ENCODE data around the gene CCNY. TPM values are rescaled to one million over a fixed set of nuclear protein-coding genes. Genes with fewer than 3 reads are reported as not detected.

Gene CCNY
- total RNA-seq, 2 donors from 2014 or later, result 31.6 to 54.0 TPM

DNA sequence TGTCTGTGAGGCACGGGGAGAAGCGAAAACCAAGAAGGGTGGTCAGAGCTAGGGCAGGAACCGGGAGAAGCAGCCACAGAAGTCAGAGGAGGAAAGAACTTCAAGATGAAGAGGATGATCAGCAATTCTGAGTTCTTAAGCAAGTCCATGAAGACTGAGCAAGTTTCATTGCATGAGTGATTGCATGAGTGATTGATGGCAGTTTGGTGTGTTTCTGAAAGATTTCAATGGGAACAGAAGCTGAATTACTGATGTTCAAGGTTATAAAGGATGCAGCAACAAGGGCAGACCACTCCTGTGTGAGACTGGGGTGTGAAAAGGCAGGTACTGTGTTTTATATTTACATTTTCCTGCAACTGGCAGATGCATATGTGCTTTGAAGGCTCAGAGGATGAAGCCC, 35.4 kb downstream of the CCNY start:
- DNase-seq (ENCODE audit: low spot score), result no peak
- TF ChIP-seq, protein P1, sequence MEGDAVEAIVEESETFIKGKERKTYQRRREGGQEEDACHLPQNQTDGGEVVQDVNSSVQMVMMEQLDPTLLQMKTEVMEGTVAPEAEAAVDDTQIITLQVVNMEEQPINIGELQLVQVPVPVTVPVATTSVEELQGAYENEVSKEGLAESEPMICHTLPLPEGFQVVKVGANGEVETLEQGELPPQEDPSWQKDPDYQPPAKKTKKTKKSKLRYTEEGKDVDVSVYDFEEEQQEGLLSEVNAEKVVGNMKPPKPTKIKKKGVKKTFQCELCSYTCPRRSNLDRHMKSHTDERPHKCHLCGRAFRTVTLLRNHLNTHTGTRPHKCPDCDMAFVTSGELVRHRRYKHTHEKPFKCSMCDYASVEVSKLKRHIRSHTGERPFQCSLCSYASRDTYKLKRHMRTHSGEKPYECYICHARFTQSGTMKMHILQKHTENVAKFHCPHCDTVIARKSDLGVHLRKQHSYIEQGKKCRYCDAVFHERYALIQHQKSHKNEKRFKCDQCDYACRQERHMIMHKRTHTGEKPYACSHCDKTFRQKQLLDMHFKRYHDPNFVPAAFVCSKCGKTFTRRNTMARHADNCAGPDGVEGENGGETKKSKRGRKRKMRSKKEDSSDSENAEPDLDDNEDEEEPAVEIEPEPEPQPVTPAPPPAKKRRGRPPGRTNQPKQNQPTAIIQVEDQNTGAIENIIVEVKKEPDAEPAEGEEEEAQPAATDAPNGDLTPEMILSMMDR (IDR thresholded peaks at IDR 0.05), result no peak
- TF ChIP-seq POLR2AphosphoS5 (IDR thresholded peaks at IDR 0.05) (no peak), POLR2A (IDR thresholded peaks at IDR 0.05) (no peak)
- Histone ChIP-seq H3K9me3 (no peaks in the 10 kb centered on the region), H3K27ac (no peak overlapping the region), H3K4me3 (no peak overlapping the region), H3K4me1 (replicated peaks) (peaks cover 3% of the 10 kb centered on the region), H3K27me3 (replicated peaks; ENCODE audit: insufficient read depth) (no peaks in the 10 kb centered on the region), H3K36me3 (no peaks in the 10 kb centered on the region)
- intact Hi-C loops (cut with DNase I), result no loop called here
- 97% methylated on average over 3 of the region's 3 CpGs for WGBS

DNA sequence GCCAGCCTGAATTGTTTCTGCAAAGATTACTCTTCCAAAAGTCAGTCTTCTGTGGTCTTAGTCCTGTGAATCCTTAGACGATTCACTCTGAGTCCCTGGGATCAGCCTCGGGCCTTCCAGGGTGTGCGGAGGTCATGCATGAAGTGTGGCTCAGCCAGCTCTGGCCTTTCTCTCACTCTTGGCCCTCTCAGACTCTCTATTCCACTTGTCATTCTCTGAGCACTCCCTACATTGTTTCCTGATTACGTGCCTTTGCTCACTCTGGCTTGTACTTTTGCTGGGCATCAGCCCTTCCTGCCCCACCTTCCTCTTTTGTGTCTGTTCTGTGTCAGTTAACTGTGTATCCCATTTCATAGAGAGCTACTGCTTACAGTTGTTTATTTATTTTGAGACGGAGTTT, 36.0 kb downstream of the CCNY start:
- peaks cover 3% of the 10 kb centered on the region for H3K4me1 ChIP-seq (replicated peaks)
- no peaks in the 10 kb centered on the region for H3K36me3 ChIP-seq
- H3K27me3 ChIP-seq (replicated peaks; ENCODE audit: insufficient read depth), result no peaks in the 10 kb centered on the region
- H3K27ac ChIP-seq, result no peak overlapping the region
- no peak for DNase-seq (ENCODE audit: low spot score)
- intact Hi-C loops (cut with DNase I), result no loop called here
- no peak for TF ChIP-seq POLR2A (IDR thresholded peaks at IDR 0.05)
- no peak for TF ChIP-seq POLR2AphosphoS5 (IDR thresholded peaks at IDR 0.05)
- TF ChIP-seq, protein P1 (IDR thresholded peaks at IDR 0.05), result no peak
- no peaks in the 10 kb centered on the region for H3K9me3 ChIP-seq
- 76% methylated on average over 5 of the region's 5 CpGs for WGBS
- no peak overlapping the region for H3K4me3 ChIP-seq

DNA sequence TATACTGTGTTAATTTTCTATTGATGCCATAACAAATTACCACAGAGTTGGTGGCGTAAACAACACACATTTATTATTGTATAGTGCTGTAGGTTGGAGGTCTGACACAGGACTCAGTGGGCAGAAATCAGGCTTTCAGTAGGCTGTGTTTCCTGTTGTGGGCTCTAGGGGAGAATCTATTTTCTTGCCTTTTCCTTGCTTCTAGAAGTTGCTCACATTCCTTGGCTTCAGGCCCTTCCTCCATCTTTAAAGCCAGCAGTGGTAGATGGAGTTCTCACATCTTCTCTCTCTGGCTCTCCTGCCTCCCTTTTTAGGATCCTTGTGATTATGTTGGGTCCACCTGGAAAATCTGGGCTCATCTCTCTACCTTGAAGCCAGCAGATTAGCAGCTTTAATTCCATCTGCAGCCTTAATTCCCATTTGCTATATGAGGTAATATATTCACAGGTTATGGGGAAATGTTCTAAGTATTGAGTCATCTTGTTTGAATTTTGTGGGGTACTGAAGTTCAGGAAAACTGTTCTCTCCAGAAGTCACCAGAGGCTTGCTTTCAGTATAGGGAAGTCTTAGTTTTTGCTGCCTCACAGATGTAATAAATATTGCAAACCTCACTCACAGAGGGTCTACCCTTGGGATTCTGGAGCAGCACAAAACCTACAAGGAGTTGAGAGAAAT, 38.9 kb downstream of the CCNY start:
- H3K4me3 ChIP-seq, result no peak overlapping the region
- no peaks in the 10 kb centered on the region for H3K4me1 ChIP-seq (replicated peaks)
- DNase-seq (ENCODE audit: low spot score), result no peak
- TF ChIP-seq POLR2AphosphoS5 (IDR thresholded peaks at IDR 0.05), result no peak
- no peak for TF ChIP-seq POLR2A (IDR thresholded peaks at IDR 0.05)
- TF ChIP-seq, protein P1 (IDR thresholded peaks at IDR 0.05), result no peak
- no peaks in the 10 kb centered on the region for H3K36me3 ChIP-seq
- intact Hi-C loops (cut with DNase I), result no loop called here
- no peaks in the 10 kb centered on the region for H3K9me3 ChIP-seq
- WGBS, result 97% methylated on average over 1 of the region's 1 CpG
- H3K27me3 ChIP-seq (replicated peaks; ENCODE audit: insufficient read depth), result no peaks in the 10 kb centered on the region
- no peak overlapping the region for H3K27ac ChIP-seq

DNA sequence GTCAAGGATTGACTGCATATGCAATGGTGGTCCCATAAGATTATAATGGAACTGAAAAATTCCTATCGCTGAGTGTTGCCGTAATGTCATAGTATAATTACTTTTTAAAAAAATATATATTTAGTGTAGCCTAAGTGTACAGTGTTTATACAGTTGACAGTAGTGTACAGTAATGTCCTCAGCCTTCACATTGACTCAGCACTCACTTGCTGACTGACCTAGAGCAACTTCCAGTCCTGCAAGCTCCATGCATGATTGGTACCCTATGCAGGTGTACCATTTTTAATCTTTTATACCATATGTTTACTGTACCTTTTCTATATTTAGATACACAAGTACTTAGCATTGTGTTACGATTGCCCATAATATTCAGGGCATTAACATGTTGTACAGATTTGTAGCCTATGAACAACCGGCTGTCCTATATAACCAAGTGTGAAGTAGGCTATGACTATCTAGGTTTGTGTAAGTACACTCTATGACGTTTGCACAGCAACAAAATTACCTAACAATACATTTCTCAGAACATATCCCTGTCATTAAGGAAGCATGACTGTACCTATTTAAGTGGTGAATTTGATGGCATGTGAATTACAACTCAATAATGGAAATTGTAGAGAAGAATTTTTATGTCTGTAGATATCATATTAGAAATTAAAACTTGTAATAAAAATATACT, 40.9 kb downstream of the CCNY start:
- WGBS, result 91% methylated on average over 5 of the region's 5 CpGs
- TF ChIP-seq POLR2AphosphoS5 (IDR thresholded peaks at IDR 0.05), result no peak
- TF ChIP-seq, protein P1 (IDR thresholded peaks at IDR 0.05), result no peak
- TF ChIP-seq POLR2A (IDR thresholded peaks at IDR 0.05), result no peak
- DNase-seq (ENCODE audit: low spot score), result no peak
- Histone ChIP-seq H3K4me1 (replicated peaks) (no peaks in the 10 kb centered on the region), H3K36me3 (no peaks in the 10 kb centered on the region), H3K4me3 (no peak overlapping the region), H3K27me3 (replicated peaks; ENCODE audit: insufficient read depth) (no peaks in the 10 kb centered on the region), H3K9me3 (no peaks in the 10 kb centered on the region), H3K27ac (no peak overlapping the region)
- intact Hi-C loops (cut with DNase I), result no loop called here

All from prostate gland (tissue), 2 donors.